Astrocyte of the cerebellum (primary cell): Measurements from ENCODE around the gene CTU2.
A peak's percentile ranks its signal among the peaks of the same experiment; 100 is the strongest.

ENCODE experiments used
- DNase-seq: peaks from one replicate; pipeline ENCODE4 v3.0.0-alpha.2; 2011; ENCODE audit warnings: low read depth
- H3K4me3 ChIP-seq: 2 replicates; pipeline ENCODE4 v1.5.1; 2011; ENCODE audit warnings: mild to moderate bottlenecking, low read depth, low read length, moderate library complexity
- CTCF ChIP-seq: IDR thresholded peaks from 2 replicates; pipeline ENCODE4 v1.5.1; 2012; ENCODE audit warnings: low read length, low read depth, moderate library complexity, mild to moderate bottlenecking; ENCODE audit errors: missing control alignments
- in situ Hi-C: cut with HindIII; loops from 2 replicates; pipeline ENCODE4 v1.10.0; 2017; ENCODE audit warnings: low sequenced_read_pairs

The CTU2 gene

GRCh38 chr16:88727871-88728270, 21.6 kb downstream of the CTU2 start:
- in situ Hi-C loops = no loop called here
- H3K4me3 ChIP-seq = no peak overlapping the region
- DNase-seq = peak; percentile 34
- TF ChIP-seq CTCF = no peak

DNA sequence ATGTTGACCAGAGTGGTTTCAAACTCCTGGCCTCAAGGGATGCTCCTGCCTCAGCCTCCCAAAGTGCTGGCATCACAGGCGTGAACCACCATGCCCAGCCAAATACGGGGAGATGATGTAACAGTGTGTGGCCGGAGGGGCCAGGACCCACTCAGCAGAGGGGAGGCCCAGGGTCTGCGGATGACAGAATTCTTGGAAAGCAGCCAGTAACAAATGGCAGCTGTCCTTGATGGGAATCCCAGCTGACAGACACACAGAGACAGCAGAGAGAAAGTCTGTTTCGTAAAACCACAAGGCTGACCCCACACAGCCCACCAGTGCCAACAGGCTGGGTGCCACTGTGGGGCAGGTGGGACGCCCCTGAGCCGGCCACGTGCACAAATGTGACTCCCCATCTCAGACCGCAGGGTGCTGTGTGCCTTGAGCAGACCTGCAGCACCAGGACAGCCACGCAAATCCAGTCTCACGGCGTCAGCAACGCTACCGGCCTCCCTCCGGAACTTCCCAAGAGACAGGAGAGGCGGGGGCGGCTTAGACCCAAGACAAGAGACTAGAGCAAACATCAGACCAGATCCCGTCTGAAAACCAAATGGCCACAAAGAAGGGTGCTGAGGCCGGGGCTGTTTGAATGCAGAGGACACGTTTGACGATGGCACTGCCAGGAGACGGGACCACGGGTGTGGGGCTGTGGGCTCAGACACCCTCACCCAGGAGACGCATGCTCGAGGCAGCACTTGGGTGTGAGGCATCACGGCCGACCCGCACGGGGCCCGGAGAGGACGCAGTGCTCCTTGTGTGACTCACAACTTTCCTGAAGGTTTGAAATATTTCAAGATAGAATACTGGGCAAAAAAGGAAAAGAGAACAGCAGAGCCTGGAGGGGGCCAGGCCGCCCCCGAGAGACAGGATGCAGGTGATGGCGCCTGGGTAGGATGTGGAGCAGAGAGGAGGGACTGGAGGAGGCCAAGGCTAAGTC, 24.6 kb downstream of the CTU2 start:
- no peak for DNase-seq
- no peak overlapping the region for H3K4me3 ChIP-seq
- in situ Hi-C loops = no loop called here
- TF ChIP-seq CTCF = no peak

- in situ Hi-C loops = no loop called here
- H3K4me3 ChIP-seq = no peak overlapping the region
- no peak for TF ChIP-seq CTCF
- no peak for DNase-seq
Observed at GRCh38 chr16:88731699-88732098, 25.4 kb downstream of the CTU2 start.

DNA sequence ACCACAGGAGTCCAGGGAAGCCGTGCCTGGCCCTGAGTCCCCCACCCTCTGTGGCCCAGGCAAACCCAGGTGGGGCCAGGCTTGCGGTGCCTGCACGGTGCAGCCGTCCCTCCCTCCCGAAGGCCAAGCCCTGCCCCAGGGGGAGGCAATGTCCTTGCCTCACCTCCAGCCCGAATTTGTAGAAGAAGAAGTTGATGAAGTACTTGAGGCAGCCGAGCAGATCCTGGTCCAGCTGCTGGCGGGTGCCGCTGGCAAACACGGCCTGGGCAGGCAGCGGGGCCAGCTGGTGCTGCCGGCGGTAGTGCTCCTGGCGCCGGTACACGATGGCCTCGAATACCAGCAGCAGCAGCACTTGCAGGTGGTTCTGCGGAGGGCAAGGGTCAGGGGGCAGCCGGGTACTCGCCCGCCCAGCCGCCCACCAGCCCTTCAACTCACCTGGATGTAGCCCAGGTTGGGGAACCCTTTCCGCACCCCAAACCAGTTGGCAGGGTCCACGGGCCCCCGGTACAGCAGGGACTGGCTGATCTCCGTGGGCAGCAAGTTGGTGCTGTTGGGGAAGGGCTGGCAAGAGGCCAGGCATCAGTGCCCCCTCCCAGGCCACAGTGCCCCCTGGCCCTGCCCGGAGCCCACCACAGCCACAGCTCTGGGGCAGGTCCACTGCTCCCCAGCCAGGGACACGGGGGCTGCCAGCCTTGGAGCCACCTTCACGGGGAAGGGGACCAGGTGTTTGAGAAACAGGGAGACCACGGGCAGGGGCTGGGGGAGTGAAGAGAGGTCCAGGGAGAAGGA, 26.1 kb downstream of the CTU2 start:
- no peak for DNase-seq
- TF ChIP-seq CTCF = no peak
- no peak overlapping the region for H3K4me3 ChIP-seq
- in situ Hi-C loops = no loop called here

DNA sequence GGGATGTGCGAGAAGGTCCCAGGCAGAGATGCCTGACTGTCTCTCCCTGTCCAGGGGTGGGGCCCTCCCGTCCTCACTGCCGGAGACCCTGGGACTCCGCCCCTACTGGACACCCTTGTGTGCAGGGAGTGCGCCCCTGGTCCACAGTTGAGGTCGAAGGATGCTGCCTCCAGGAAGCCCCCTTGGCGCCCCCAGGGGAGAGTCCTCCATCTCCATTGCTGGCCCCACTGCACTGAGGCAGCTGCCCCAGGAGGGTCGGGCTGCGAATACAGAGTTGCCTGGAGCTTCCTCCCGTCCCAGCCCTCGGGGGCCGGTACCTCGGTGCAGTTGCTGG, 26.6 kb downstream of the CTU2 start:
- in situ Hi-C loops = no loop called here
- H3K4me3 ChIP-seq = no peak overlapping the region
- TF ChIP-seq CTCF = no peak
- no peak for DNase-seq

GRCh38 chr16:88733630-88734360, 27.5 kb downstream of the CTU2 start:
- TF ChIP-seq CTCF = no peak
- H3K4me3 ChIP-seq = no peak overlapping the region
- in situ Hi-C loops = no loop called here
- no peak for DNase-seq
